ENCODE data around the gene SLC30A2.

SLC30A2 gene

GRCh38 chr1:25993197-25993951 lies 52.5 kb downstream of the SLC30A2 start:
- DNase-seq: no peak

DNA sequence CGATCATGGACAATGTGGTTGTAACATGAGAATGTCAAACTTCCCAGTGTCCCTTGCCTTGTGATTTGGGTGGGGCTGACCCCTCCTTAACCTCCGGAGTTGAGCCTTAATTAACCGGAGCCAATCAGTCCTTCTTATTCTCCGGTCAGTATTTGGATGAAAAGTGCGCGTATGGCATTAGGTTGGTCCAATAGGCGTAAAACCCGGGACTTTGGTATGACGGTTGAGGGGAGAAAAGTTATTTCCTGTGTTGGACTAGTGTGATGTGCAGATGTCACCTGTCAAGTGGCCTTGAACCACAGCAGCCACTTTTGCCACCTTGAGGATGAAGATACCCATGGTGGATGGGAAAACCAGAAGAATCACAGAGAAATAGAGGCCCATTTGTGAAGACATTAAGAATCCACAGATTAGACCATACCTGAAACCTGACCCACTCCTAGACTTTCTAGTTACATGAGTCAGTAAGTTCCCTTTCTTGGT lies 53.2 kb downstream of the SLC30A2 start:
- no peak for DNase-seq

DNA sequence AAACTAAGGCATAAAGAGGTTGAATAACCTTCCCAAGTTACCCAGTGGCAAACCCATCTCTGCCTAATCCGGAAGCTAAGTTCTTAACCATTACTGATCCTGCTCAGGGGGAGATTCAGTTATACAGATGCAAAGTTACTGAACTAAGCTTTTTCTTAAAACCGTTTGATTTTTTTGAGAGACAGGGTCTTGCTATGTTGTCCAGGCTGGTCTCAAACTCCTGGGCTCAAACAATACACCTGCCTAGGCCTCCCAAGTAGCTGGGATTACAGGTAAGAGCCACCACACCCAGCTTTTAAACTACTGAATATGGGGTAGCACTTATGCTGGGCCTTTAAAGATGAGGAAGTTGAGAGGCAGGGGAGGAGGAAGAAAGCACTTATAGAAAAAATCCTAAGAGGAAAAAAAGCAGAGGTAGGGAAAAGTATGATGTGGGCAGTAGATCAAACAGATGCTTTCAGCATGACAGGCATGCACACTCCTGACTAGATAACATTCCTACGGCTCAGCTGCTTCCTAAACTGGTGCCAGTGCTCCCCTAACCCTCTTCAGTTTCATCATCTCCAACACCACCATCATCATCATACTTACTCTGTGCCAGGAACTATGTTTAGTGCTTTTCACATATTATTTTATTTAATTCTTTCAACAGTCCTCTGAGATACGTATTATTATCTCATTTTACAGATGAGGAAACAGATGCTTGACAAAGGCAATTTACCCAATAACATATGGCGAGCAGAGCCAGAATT lies 53.8 kb downstream of the SLC30A2 start:
- peak in 1 of 2 experiments; percentile 9 for DNase-seq

- peak; percentile 48 to 58 for DNase-seq
Observed at GRCh38 chr1:25990702-25991395, 55.1 kb downstream of the SLC30A2 start.

GRCh38 chr1:25990251-25990650 lies 55.7 kb downstream of the SLC30A2 start:
- no peak for DNase-seq

GRCh38 chr1:25989440-25990234 lies 56.3 kb downstream of the SLC30A2 start:
- DNase-seq: no peak

- DNase-seq: no peak
Observed at GRCh38 chr1:25987951-25988350, 58.0 kb downstream of the SLC30A2 start.
